GM20000 (cell line): ENCODE measurements around the gene ATP6AP1.

Source experiments
- DNase-seq: peaks from one replicate; pipeline ENCODE4 v3.0.0; 2012; ENCODE audit warnings: low spot score
- TF ChIP-seq, protein P1 (sequence below): IDR thresholded peaks from 2 replicates; pipeline ENCODE4 v1.5.1; 2012; ENCODE audit warnings: mild to moderate bottlenecking, control low read depth; ENCODE audit errors: extremely low read depth, missing control alignments

The ATP6AP1 gene

DNA sequence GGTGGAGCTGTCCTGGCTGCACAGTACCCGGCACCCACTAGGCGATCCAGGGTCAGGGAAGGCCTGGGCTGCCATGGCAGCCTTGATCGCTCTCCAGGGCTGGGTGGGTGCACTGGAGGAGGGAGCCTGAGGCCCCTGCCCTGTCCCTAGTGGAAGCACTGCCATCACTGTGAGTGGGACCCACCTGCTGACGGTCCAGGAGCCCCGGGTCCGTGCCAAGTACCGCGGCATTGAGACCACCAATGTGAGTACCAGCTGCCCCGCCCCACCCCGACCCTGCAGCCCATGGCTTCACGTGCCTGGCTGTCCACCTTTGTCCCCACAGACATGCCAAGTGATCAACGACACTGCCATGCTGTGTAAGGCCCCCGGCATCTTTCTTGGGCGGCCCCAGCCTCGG is 38.4 kb downstream of the ATP6AP1 start:
- DNase-seq = no peak
- TF ChIP-seq, protein P1, sequence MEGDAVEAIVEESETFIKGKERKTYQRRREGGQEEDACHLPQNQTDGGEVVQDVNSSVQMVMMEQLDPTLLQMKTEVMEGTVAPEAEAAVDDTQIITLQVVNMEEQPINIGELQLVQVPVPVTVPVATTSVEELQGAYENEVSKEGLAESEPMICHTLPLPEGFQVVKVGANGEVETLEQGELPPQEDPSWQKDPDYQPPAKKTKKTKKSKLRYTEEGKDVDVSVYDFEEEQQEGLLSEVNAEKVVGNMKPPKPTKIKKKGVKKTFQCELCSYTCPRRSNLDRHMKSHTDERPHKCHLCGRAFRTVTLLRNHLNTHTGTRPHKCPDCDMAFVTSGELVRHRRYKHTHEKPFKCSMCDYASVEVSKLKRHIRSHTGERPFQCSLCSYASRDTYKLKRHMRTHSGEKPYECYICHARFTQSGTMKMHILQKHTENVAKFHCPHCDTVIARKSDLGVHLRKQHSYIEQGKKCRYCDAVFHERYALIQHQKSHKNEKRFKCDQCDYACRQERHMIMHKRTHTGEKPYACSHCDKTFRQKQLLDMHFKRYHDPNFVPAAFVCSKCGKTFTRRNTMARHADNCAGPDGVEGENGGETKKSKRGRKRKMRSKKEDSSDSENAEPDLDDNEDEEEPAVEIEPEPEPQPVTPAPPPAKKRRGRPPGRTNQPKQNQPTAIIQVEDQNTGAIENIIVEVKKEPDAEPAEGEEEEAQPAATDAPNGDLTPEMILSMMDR = no peak

DNA sequence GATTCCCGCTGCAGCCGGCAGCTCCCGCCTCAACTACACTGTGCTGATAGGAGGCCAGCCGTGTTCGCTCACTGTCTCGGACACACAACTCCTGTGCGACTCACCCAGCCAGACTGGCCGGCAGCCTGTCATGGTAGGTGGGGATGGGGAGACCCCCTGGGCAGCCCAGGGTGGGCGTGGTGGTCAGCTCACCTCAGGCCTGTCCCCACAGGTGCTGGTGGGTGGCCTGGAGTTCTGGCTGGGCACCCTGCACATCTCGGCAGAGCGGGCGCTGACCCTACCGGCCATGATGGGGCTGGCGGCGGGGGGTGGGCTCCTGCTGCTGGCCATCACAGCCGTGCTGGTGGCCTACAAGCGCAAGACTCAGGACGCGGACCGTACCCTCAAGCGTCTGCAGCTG is 39.1 kb downstream of the ATP6AP1 start:
- DNase-seq = no peak
- TF ChIP-seq, protein P1 = no peak

DNA sequence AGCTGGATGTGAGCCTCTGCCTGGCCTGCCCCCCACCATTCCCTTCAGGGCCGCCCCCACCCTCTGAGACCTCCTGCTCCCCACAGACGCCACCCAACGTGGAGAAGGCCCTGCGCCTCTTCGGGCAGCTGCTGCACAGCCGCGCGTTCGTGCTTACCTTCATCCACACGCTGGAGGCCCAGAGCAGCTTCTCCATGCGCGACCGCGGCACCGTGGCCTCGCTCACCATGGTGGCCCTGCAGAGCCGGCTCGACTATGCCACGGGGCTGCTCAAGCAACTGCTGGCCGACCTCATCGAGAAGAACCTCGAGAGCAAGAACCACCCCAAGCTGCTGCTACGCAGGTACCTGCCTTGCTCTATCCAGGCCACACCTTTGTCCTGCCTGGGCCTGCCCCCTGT is 39.7 kb downstream of the ATP6AP1 start:
- TF ChIP-seq, protein P1 = no peak

DNA sequence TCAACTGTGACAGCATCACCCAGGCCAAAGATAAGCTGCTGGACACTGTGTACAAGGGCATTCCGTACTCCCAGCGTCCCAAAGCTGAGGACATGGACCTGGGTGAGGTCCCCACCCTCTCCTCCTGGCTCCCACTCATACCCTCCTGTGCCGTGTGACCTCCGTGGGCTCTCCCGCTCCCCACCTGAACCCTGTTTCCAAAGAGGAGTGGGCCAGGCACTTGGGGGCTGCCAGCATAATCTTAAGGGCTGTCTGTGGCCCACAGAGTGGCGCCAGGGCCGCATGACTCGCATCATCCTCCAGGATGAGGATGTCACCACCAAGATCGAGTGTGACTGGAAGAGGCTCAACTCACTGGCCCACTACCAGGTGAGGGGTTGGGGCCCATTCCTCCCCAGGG is 40.6 kb downstream of the ATP6AP1 start:
- TF ChIP-seq, protein P1 = no peak
- DNase-seq = no peak

More for the DNA sequence above, 39.7 kb downstream of the ATP6AP1 start:
- no peak for DNase-seq

DNA sequence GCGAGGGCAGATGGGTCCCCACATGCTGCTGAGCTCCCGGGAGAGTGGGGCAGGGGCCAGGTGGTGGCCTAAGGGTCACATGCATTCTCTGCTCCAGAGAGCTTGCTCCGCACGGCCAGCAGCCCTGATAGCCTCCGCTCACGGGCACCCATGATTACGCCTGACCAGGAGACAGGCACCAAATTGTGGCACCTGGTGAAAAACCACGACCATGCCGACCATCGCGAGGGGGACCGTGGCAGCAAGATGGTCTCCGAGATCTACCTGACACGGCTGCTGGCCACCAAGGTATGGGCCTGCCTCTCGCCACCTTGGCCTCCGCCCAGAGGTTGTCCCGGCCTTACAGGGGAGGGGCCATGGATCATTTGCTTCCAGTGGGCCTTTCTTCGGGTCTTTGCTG is 41.4 kb downstream of the ATP6AP1 start:
- DNase-seq = no peak
- TF ChIP-seq, protein P1 = no peak

DNA sequence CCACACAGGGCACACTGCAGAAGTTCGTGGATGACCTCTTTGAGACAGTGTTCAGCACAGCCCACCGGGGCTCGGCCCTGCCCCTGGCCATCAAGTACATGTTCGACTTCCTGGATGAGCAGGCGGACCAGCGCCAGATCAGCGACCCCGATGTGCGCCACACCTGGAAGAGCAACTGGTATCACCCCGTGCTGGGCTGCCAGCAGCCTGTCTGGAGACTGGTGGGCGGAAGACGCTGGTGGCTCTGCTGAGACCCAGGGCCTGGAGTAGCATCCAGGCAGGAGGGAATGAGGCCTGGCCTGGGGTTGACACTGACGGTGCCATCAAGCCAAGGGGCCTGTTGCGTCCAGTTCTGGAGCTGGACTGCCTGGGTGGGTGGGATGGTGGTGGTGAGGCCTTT is 42.0 kb downstream of the ATP6AP1 start:
- no peak for DNase-seq
- TF ChIP-seq, protein P1 = no peak

DNA sequence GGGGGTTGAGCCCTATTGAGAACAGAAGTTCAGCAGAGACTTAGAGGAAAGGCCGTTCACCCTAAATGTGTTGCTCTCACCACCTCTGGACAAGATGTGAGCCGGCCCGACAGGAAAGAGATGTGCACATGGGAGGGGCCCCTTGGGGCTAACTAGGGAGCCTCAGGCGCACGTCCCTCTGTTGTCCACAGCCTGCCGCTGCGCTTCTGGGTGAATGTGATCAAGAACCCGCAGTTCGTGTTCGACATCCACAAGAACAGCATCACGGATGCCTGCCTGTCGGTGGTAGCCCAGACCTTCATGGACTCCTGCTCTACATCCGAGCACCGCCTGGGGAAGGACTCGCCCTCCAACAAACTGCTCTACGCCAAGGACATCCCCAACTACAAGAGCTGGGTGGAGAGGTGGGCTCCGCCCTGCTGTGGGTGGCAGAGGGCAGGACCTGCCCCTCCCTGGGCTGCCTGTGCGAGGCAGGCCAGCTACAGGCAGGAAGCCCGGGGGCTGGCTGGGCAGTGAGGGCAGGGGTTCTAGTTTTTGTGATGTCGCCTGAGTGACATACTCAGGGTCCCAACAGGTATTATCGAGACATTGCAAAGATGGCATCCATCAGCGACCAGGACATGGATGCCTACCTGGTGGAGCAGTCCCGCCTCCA is 42.6 kb downstream of the ATP6AP1 start:
- TF ChIP-seq, protein P1 = no peak
- DNase-seq = no peak
